GM23338 (cell line): Measurements from ENCODE around the gene BCAR3. TPM values are rescaled to one million over a fixed set of nuclear protein-coding genes. Genes with fewer than 3 reads are reported as not detected.

ENCODE experiments used
- ATAC-seq: fragments of 200-7000 bp; cut with Tn5 transposase; 3 replicates; pipeline ENCODE4 v1.9.1; 2020
- DNase-seq: peaks from one replicate; pipeline ENCODE4 v3.0.0-alpha.2; 2015; ENCODE audit warnings: low spot score
- H2AFZ ChIP-seq: fragments of 200-600 bp; sonication (generic); 2 replicates; pipeline ENCODE4 v1.8.0; 2016; ENCODE audit warnings: antibody characterized with exemption, mild to moderate bottlenecking, moderate library complexity
- H3F3A ChIP-seq: fragments of 200-600 bp; sonication (generic); replicated peaks from 2 replicates; pipeline ENCODE4 v1.8.0; 2017; ENCODE audit warnings: antibody characterized with exemption, mixed run types, low read depth
- H3K27ac ChIP-seq: fragments of 200-600 bp; sonication (generic); 2 replicates; pipeline ENCODE4 v1.6.1; 2016; ENCODE audit warnings: low read depth
- H3K27me3 ChIP-seq: fragments of 200-600 bp; sonication (generic); 2 replicates; pipeline ENCODE4 v1.8.0; 2016; ENCODE audit warnings: mild to moderate bottlenecking, mixed run types, moderate library complexity; ENCODE audit not compliant: insufficient read depth
- H3K36me3 ChIP-seq: fragments of 200-600 bp; sonication (generic); 2 replicates; pipeline ENCODE4 v1.8.0; 2016; ENCODE audit warnings: mild to moderate bottlenecking; ENCODE audit not compliant: insufficient read depth
- H3K4me1 ChIP-seq: fragments of 200-600 bp; sonication (generic); 2 replicates; pipeline ENCODE4 v1.8.0; 2016; ENCODE audit warnings: mild to moderate bottlenecking, moderate library complexity; ENCODE audit not compliant: insufficient read depth
- H3K4me2 ChIP-seq: fragments of 200-600 bp; sonication (generic); 2 replicates; pipeline ENCODE4 v1.7.1; 2017; ENCODE audit warnings: mixed run types
- H3K4me3 ChIP-seq: fragments of 200-600 bp; sonication (generic); 2 replicates; pipeline ENCODE4 v1.6.1; 2016; ENCODE audit warnings: mixed run types
- H3K79me2 ChIP-seq: fragments of 200-600 bp; sonication (generic); replicated peaks from 2 replicates; pipeline ENCODE4 v1.8.0; 2017; ENCODE audit warnings: mild to moderate bottlenecking; ENCODE audit not compliant: insufficient read depth
- H3K9me2 ChIP-seq: fragments of 200-600 bp; sonication (generic); 2 replicates; pipeline ENCODE4 v1.8.0; 2017; ENCODE audit not compliant: insufficient read depth
- H4K20me1 ChIP-seq: fragments of 200-600 bp; sonication (generic); replicated peaks from 2 replicates; pipeline ENCODE4 v1.8.0; 2017; ENCODE audit warnings: mild to moderate bottlenecking; ENCODE audit not compliant: insufficient read depth
- H3K27ac Mint-ChIP-seq: 2 replicates; pipeline ENCODE4 v1.8.0; 2020; ENCODE audit warnings: inconsistent platforms, mild to moderate bottlenecking, moderate library complexity, mixed read lengths
- H3K27me3 Mint-ChIP-seq: 3 replicates; pipeline ENCODE4 v1.8.0; 2022; ENCODE audit warnings: low read depth, mild to moderate bottlenecking, moderate library complexity, mixed read lengths, inconsistent platforms; ENCODE audit not compliant: insufficient read depth, poor library complexity
- H3K36me3 Mint-ChIP-seq: 3 replicates; pipeline ENCODE4 v1.8.0; 2021; ENCODE audit warnings: low read depth, mild to moderate bottlenecking, inconsistent platforms, moderate library complexity, mixed read lengths
- H3K4me1 Mint-ChIP-seq: 3 replicates; pipeline ENCODE4 v1.8.0; 2020; ENCODE audit warnings: mild to moderate bottlenecking, inconsistent platforms, mixed read lengths
- H3K4me3 Mint-ChIP-seq: 3 replicates; pipeline ENCODE4 v1.8.0; 2021; ENCODE audit warnings: moderate library complexity, mild to moderate bottlenecking, inconsistent platforms, mixed read lengths
- H3K9me3 Mint-ChIP-seq: 3 replicates; pipeline ENCODE4 v1.8.0; 2020; ENCODE audit warnings: moderate library complexity, mild to moderate bottlenecking, inconsistent platforms, mixed read lengths
- CREB1 ChIP-seq: fragments of 250-450 bp; sonication (Bioruptor Pico); IDR thresholded peaks from 2 replicates; pipeline ENCODE4 v1.5.0; 2020; ENCODE audit warnings: low read depth, mild to moderate bottlenecking, moderate library complexity
- ETS1 ChIP-seq: IDR thresholded peaks from 2 replicates; pipeline ENCODE4 v1.6.1; 2016; ENCODE audit warnings: antibody characterized with exemption
- EZH2 ChIP-seq: fragments of 200-600 bp; sonication (generic); IDR thresholded peaks from one replicate; pipeline ENCODE4 v1.8.0; 2017; ENCODE audit warnings: antibody characterized with exemption, mild to moderate bottlenecking, low read depth; ENCODE audit not compliant: unreplicated experiment
- EZH2phosphoT487 ChIP-seq: fragments of 200-600 bp; sonication (generic); IDR thresholded peaks from one replicate; pipeline ENCODE4 v1.8.1; 2018; ENCODE audit warnings: antibody characterized with exemption; ENCODE audit not compliant: unreplicated experiment
- NANOG ChIP-seq: IDR thresholded peaks from 2 replicates; pipeline ENCODE4 v1.6.1; 2016; ENCODE audit warnings: antibody characterized with exemption, borderline replicate concordance
- POLR2AphosphoS5 ChIP-seq: IDR thresholded peaks from 2 replicates; pipeline ENCODE4 v1.6.1; 2016; ENCODE audit warnings: antibody characterized with exemption, low read depth
- REST ChIP-seq: IDR thresholded peaks from one replicate; pipeline ENCODE4 v1.6.1; 2018; ENCODE audit warnings: antibody characterized with exemption; ENCODE audit not compliant: unreplicated experiment
- ZNF331 ChIP-seq: fragments of 250-450 bp; sonication (Bioruptor Pico); IDR thresholded peaks from 2 replicates; pipeline ENCODE4 v1.5.0; 2020; ENCODE audit warnings: low read depth, mild to moderate bottlenecking, moderate library complexity
- polyA plus RNA-seq: library from polyadenylated mRNA; unstranded; fragments of >200 nt; fragmentation: Nextera tagmentation; extraction: Ambion mirVana; gene quantifications from 2 replicates; pipeline ENCODE4 v1.2.1, GENCODE V29; 2016
- total RNA-seq: library from RNA; depleted of rRNA; stranded (reverse); fragments of >200 nt; shearing (Covaris generic); gene quantifications from 2 replicates; pipeline ENCODE4 v1.2.3, GENCODE V29; 2014
- TF ChIP-seq, protein P1 (sequence below), 2 experiments: fragments of 200-600 bp in 1 of 2; sonication (generic) in 1 of 2; conservative IDR thresholded peaks; 2 replicates each; pipeline versions ENCODE4 v1.5.1 to v1.6.1; 2016 to 2017; ENCODE audit warnings: antibody characterized with exemption in 2 of 2, low read depth in 2 of 2, mild to moderate bottlenecking in 2 of 2, moderate library complexity in 1 of 2

BCAR3 gene
- total and polyA plus RNA-seq, 2 experiments from 2014 or later = 5.5 to 9.7 TPM

GRCh38 chr1:93659822-93660503 is 21.7 kb downstream of the BCAR3 start:
- Histone ChIP-seq H3K36me3 (no peaks in the 10 kb centered on the region), H3K27me3 (no peaks in the 10 kb centered on the region), H2AFZ (no peak overlapping the region), H3K27ac (peak overlapping the region; percentile 56; the same call in 1 of the 2 replicates), H3K79me2 (no peaks in the 10 kb centered on the region), H3K4me3 (no peak overlapping the region), H4K20me1 (no peaks in the 10 kb centered on the region), H3K9me2 (no peaks in the 10 kb centered on the region), H3F3A (no peaks in the 10 kb centered on the region), H3K4me2 (no peak overlapping the region), H3K4me1 (peaks cover 17% of the 10 kb centered on the region)
- peaks cover 22% of the 10 kb centered on the region for H3K36me3 Mint-ChIP-seq
- H3K9me3 Mint-ChIP-seq = peaks cover 5% of the 10 kb centered on the region; the same call in 2 of the 3 replicates
- DNase-seq (no peak), ATAC-seq (no peak)
- TF ChIP-seq REST (no peak), EZH2phosphoT487 (no peak), NANOG (no peak), EZH2 (no peak), CREB1 (CRISPR knock-in tag) (no peak), ETS1 (no peak), ZNF331 (CRISPR knock-in tag) (no peak), POLR2AphosphoS5 (no peak)
- TF ChIP-seq, protein P1, sequence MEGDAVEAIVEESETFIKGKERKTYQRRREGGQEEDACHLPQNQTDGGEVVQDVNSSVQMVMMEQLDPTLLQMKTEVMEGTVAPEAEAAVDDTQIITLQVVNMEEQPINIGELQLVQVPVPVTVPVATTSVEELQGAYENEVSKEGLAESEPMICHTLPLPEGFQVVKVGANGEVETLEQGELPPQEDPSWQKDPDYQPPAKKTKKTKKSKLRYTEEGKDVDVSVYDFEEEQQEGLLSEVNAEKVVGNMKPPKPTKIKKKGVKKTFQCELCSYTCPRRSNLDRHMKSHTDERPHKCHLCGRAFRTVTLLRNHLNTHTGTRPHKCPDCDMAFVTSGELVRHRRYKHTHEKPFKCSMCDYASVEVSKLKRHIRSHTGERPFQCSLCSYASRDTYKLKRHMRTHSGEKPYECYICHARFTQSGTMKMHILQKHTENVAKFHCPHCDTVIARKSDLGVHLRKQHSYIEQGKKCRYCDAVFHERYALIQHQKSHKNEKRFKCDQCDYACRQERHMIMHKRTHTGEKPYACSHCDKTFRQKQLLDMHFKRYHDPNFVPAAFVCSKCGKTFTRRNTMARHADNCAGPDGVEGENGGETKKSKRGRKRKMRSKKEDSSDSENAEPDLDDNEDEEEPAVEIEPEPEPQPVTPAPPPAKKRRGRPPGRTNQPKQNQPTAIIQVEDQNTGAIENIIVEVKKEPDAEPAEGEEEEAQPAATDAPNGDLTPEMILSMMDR (conservative IDR thresholded peaks at IDR 0.05; ENCODE audit: low read depth in 2 of 2) = no peak
- no peak overlapping the region for H3K4me3 Mint-ChIP-seq
- H3K27me3 Mint-ChIP-seq = peaks cover 2% of the 10 kb centered on the region
- H3K4me1 Mint-ChIP-seq = peaks cover 28% of the 10 kb centered on the region
- no peak overlapping the region for H3K27ac Mint-ChIP-seq
